K562 (cell line): ENCODE measurements around the gene CEP78. TPM values are rescaled to one million over a fixed set of nuclear protein-coding genes. Genes with fewer than 3 reads are reported as not detected.

Experiments
- ATAC-seq: fragments of 200-7000 bp; cut with Tn5 transposase; 3 replicates; pipeline ENCODE4 v1.9.1; 2020; ENCODE audit warnings: moderate library complexity
- BruUV-seq: library from RNA; stranded (reverse); fragments of 400-500 nt; replicated peaks from 2 replicates; lab custom pipeline; 2021; lab: Mats Ljungman, UMichigan
- CTCF ChIA-PET: fragments of 300-600 bp; formaldehyde crosslinking; extraction: SDS; loops from one replicate; lab custom pipeline; 2021; ENCODE audit warnings: low intra/inter-chr PET ratio; lab: Yijun Ruan, JAX
- POLR2A ChIA-PET: fragments of 300-600, 350-650 bp; sonication (Branson Sonifier 250); formaldehyde crosslinking; extraction: SDS; loops from one replicate; lab custom pipeline; 2021; ENCODE audit warnings: antibody characterized with exemption, inconsistent platforms; lab: Yijun Ruan, JAX
- DNase-seq, 4 experiments: peaks; one replicate each; pipeline versions ENCODE4 v3.0.0 to v3.0.0-alpha.2; 2011 to 2018; ENCODE audit warnings: low spot score in 3 of 4, mixed read lengths in 3 of 4; ENCODE audit errors: extremely low read depth in 1 of 4
- FAIRE-seq: peaks from 2 replicates; lab custom pipeline; 2011; peaks lifted over from hg19 to GRCh38; lab: Jason Lieb, UNC
- H2AFZ ChIP-seq: 2 replicates; pipeline ENCODE4 v1.6.0; 2011; ENCODE audit warnings: low read depth, low read length, control low read depth, inconsistent platforms
- H3K27ac ChIP-seq: fragments of 200-600 bp; 3 replicates; pipeline ENCODE4 v1.8.0; 2011; ENCODE audit warnings: low read depth, mild to moderate bottlenecking, control low read depth, inconsistent platforms, low read length, moderate library complexity, mixed read lengths; ENCODE audit errors: extremely low read depth
- H3K27me3 ChIP-seq, 2 experiments: fragments of 300-600 bp in 1 of 2; 2 replicates in 1 of 2; 3 replicates in 1 of 2; pipeline versions ENCODE4 v1.6.0 to v1.8.0; 2011; ENCODE audit warnings: inconsistent platforms in 2 of 2, low read length in 2 of 2, mild to moderate bottlenecking in 1 of 2, mixed read lengths in 1 of 2, moderate library complexity in 1 of 2; ENCODE audit not compliant: control insufficient read depth in 2 of 2, insufficient read depth in 2 of 2
- H3K36me3 ChIP-seq: fragments of 300-600 bp; 3 replicates; pipeline ENCODE4 v1.8.0; 2011; ENCODE audit warnings: mild to moderate bottlenecking, low read length, inconsistent platforms; ENCODE audit not compliant: control insufficient read depth, insufficient read depth
- H3K4me1 ChIP-seq, 2 experiments: fragments of 200-600 bp in 1 of 2; replicated peaks in 1 of 2; 2 replicates in 1 of 2; 3 replicates in 1 of 2; pipeline versions ENCODE4 v1.5.1 to v1.8.0; 2011; ENCODE audit warnings: inconsistent platforms in 2 of 2, low read length in 2 of 2, mild to moderate bottlenecking in 1 of 2, mixed read lengths in 1 of 2, moderate library complexity in 1 of 2; ENCODE audit not compliant: control insufficient read depth in 2 of 2, insufficient read depth in 2 of 2
- H3K4me2 ChIP-seq: 2 replicates; pipeline ENCODE4 v1.6.1; 2011; ENCODE audit warnings: low read length, control low read depth, inconsistent platforms, mixed read lengths; ENCODE audit not compliant: insufficient read depth
- H3K4me3 ChIP-seq: fragments of 200-600 bp; sonication (generic), shearing (Covaris generic); 2 replicates; pipeline ENCODE4 v1.5.1; 2016; ENCODE audit warnings: control low read depth, inconsistent platforms
- H3K79me2 ChIP-seq: fragments of 200-600 bp; 3 replicates; pipeline ENCODE4 v1.8.0; 2011; ENCODE audit warnings: low read length, inconsistent platforms; ENCODE audit not compliant: control insufficient read depth, insufficient read depth
- H3K9ac ChIP-seq, 2 experiments: 2 replicates each; pipeline versions ENCODE4 v1.6.0 to v1.6.1; 2011; ENCODE audit warnings: low read depth in 2 of 2, low read length in 2 of 2, control low read depth in 1 of 2, inconsistent platforms in 1 of 2, mild to moderate bottlenecking in 1 of 2, mixed read lengths in 1 of 2; ENCODE audit not compliant: insufficient read depth in 1 of 2
- H3K9me1 ChIP-seq: one replicate; pipeline ENCODE4 v1.6.0; 2011; ENCODE audit warnings: inconsistent platforms, mild to moderate bottlenecking, low read length, moderate library complexity; ENCODE audit not compliant: control insufficient read depth, insufficient read depth
- H3K9me3 ChIP-seq: replicated peaks from 2 replicates; pipeline ENCODE4 v1.5.1; 2011; ENCODE audit warnings: low read depth, low read length, inconsistent platforms; ENCODE audit not compliant: control insufficient read depth, insufficient read depth
- H4K20me1 ChIP-seq: replicated peaks from 2 replicates; pipeline ENCODE4 v1.6.1; 2011; ENCODE audit warnings: low read length, inconsistent platforms, mixed read lengths; ENCODE audit not compliant: control insufficient read depth, insufficient read depth
- ATF1 ChIP-seq, 2 experiments: fragments of 450-650 bp in 1 of 2; IDR thresholded peaks; 2 replicates each; pipeline ENCODE4 v1.6.1; 2016; ENCODE audit warnings: missing compliant biosample characterization in 1 of 2, missing genetic modification characterization in 1 of 2
- CHD2 ChIP-seq: IDR thresholded peaks from 2 replicates; pipeline ENCODE4 v1.6.1; 2011; ENCODE audit warnings: low read depth, low read length
- DIDO1 ChIP-seq: fragments of 450-650 bp; IDR thresholded peaks from 2 replicates; pipeline ENCODE4 v1.6.1; 2016; ENCODE audit warnings: low read depth, missing biosample characterization, missing genetic modification characterization
- DMBX1 ChIP-seq: fragments of 250-450 bp; sonication (Bioruptor Pico); IDR thresholded peaks from 2 replicates; pipeline ENCODE4 v1.8.0; 2022; ENCODE audit warnings: inconsistent platforms, mild to moderate bottlenecking, moderate library complexity, borderline replicate concordance
- ELF1 ChIP-seq: fragments of 200-800 bp; sonication (Bioruptor generic); IDR thresholded peaks from 2 replicates; pipeline ENCODE4 v1.6.1; 2016; ENCODE audit warnings: missing genetic modification characterization, missing compliant biosample characterization
- GATA2 ChIP-seq: sonication (generic); formaldehyde crosslinking; IDR thresholded peaks from 2 replicates; pipeline ENCODE4 v1.4.0; 2020; ENCODE audit warnings: mild to moderate bottlenecking, missing genetic modification reagents
- GTF2A2 ChIP-seq: IDR thresholded peaks from 2 replicates; pipeline ENCODE4 v1.6.1; 2016; ENCODE audit warnings: mild to moderate bottlenecking, missing genetic modification characterization, missing compliant biosample characterization
- MTA3 ChIP-seq: fragments of 450-650 bp; formaldehyde crosslinking; IDR thresholded peaks from 2 replicates; pipeline ENCODE4 v1.6.1; 2017; ENCODE audit warnings: mild to moderate bottlenecking, borderline replicate concordance
- MYNN ChIP-seq, 2 experiments: sonication (generic); formaldehyde crosslinking in 1 of 2; IDR thresholded peaks; 2 replicates each; pipeline versions ENCODE4 v1.5.0 to v1.6.1; 2016 to 2020; ENCODE audit warnings: antibody characterized with exemption in 1 of 2, missing genetic modification reagents in 1 of 2
- NCOA4 ChIP-seq: fragments of 450-650 bp; IDR thresholded peaks from 2 replicates; pipeline ENCODE4 v1.6.1; 2018; ENCODE audit warnings: mild to moderate bottlenecking; ENCODE audit not compliant: partially characterized antibody
- NCOA6 ChIP-seq: fragments of 450-650 bp; IDR thresholded peaks from 2 replicates; pipeline ENCODE4 v1.6.1; 2017; ENCODE audit warnings: mild to moderate bottlenecking
- NFIX ChIP-seq: fragments of 250-450 bp; sonication (Bioruptor Pico); IDR thresholded peaks from 2 replicates; pipeline ENCODE4 v1.4.0; 2020; ENCODE audit warnings: low read depth, mild to moderate bottlenecking, moderate library complexity
- SIRT6 ChIP-seq: IDR thresholded peaks from one replicate; pipeline ENCODE4 v1.6.1; 2012; ENCODE audit warnings: low read depth, mild to moderate bottlenecking, control low read depth, inconsistent platforms, low read length, moderate library complexity
- SMAD3 ChIP-seq: fragments of 450-650 bp; formaldehyde crosslinking; conservative IDR thresholded peaks from 2 replicates; pipeline ENCODE4 v1.4.0; 2020; ENCODE audit warnings: mild to moderate bottlenecking
- ZNF239 ChIP-seq: fragments of 250-450 bp; sonication (Bioruptor Pico); IDR thresholded peaks from 2 replicates; pipeline ENCODE4 v1.4.0; 2020; ENCODE audit warnings: mild to moderate bottlenecking
- ZNF253 ChIP-seq: fragments of 250-450 bp; sonication (Bioruptor Pico); conservative IDR thresholded peaks from 2 replicates; pipeline ENCODE4 v1.6.1; 2021; ENCODE audit warnings: mild to moderate bottlenecking
- ZNF282 ChIP-seq: sonication (generic); formaldehyde crosslinking; IDR thresholded peaks from 2 replicates; pipeline ENCODE4 v1.8.1; 2023; ENCODE audit warnings: missing genetic modification reagents
- ZNF324 ChIP-seq: fragments of 250-450 bp; sonication (Bioruptor Pico); IDR thresholded peaks from 2 replicates; pipeline ENCODE4 v1.4.0; 2020; ENCODE audit warnings: mild to moderate bottlenecking
- ZNF79 ChIP-seq: fragments of 250-450 bp; sonication (Bioruptor Pico); IDR thresholded peaks from 2 replicates; pipeline ENCODE4 v1.4.0; 2020; ENCODE audit warnings: low read depth, mild to moderate bottlenecking, moderate library complexity
- WGBS: fragments of 100-300 bp; shearing (Covaris generic); methylation state at CpG from one replicate; pipeline ENCODE4 v1.1.6; 2016; ENCODE audit warnings: low coverage, mixed read lengths; ENCODE audit not compliant: insufficient coverage; ENCODE audit errors: missing lambda C conversion rate; 5-methylcytosine and 5-hydroxymethylcytosine counted together
- in situ Hi-C: fragments of 300-500 bp; cut with MboI; formaldehyde crosslinking; loops from 4 replicates; pipeline ENCODE4 v1.15.0; 2018; ENCODE audit warnings: inconsistent platforms, mixed read lengths
- intact Hi-C: fragments of 100-400 bp; cut with micrococcal nuclease; formaldehyde crosslinking; loops from 2 replicates; pipeline ENCODE4 v1.14.2; 2022
- polyA plus RNA-seq, 8 experiments: library from polyadenylated mRNA; depleted of rRNA in 4 of 8; stranded (reverse) in 5 of 8; unstranded in 3 of 8; fragments of >200 nt; fragmentation: Nextera tagmentation in 2 of 8; fragmentation: Illumina TruSeq in 1 of 8; extraction: Ambion mirVana in 2 of 8; extraction: Trizol in 1 of 8; gene quantifications; 2 replicates each; pipeline versions ENCODE4 v1.2.1 to v1.2.3, GENCODE V29; 2011 to 2014; ENCODE audit warnings: inconsistent platforms in 1 of 8, missing spikeins in 1 of 8
- total RNA-seq, 7 experiments: library from RNA; depleted of rRNA in 6 of 7; stranded (reverse); fragments of >200 nt in 6 of 7; fragmentation: Illumina TruSeq in 2 of 7; extraction: Trizol in 2 of 7; gene quantifications; 2 replicates each; pipeline versions ENCODE4 v1.2.1 to v1.2.3, GENCODE V29; 2011 to 2021; ENCODE audit warnings: low replicate concordance in 1 of 7
- TF ChIP-seq, protein P1 (sequence below): fragments of 250-450 bp; sonication (Bioruptor Pico); IDR thresholded peaks from 2 replicates; pipeline ENCODE4 v1.9.0; 2021; ENCODE audit warnings: mild to moderate bottlenecking, inconsistent platforms
- TF ChIP-seq, protein P2 (sequence below): IDR thresholded peaks from 2 replicates; pipeline ENCODE4 v1.6.1; 2014; ENCODE audit warnings: antibody characterized with exemption

The CEP78 gene
- total and polyA plus RNA-seq, 9 of the 15 experiments (the other 6 are each of a cell fraction or from before 2014, with no cell fraction given): 3.5 to 26.0 (median 21.5) TPM

DNA sequence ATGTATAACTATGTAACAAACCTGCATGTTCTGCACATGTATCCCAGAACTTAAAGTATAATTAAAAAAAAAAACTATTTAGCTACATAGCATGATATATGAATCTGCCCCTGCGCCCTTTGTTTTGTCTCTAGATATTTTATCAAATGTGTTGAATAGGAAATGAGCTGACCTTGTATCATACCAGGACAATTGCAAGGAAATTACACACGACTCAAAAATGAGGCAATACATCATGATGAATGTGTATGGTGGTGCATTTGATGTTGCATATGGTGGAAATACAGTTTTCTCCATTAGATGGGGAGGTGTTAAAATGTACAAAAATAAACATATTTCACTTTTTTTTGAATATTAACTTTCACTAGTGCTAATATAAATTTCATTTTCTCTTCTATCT lies 28.6 kb upstream of the CEP78 start (continued):
- TF ChIP-seq, protein P1, sequence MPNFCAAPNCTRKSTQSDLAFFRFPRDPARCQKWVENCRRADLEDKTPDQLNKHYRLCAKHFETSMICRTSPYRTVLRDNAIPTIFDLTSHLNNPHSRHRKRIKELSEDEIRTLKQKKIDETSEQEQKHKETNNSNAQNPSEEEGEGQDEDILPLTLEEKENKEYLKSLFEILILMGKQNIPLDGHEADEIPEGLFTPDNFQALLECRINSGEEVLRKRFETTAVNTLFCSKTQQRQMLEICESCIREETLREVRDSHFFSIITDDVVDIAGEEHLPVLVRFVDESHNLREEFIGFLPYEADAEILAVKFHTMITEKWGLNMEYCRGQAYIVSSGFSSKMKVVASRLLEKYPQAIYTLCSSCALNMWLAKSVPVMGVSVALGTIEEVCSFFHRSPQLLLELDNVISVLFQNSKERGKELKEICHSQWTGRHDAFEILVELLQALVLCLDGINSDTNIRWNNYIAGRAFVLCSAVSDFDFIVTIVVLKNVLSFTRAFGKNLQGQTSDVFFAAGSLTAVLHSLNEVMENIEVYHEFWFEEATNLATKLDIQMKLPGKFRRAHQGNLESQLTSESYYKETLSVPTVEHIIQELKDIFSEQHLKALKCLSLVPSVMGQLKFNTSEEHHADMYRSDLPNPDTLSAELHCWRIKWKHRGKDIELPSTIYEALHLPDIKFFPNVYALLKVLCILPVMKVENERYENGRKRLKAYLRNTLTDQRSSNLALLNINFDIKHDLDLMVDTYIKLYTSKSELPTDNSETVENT (CRISPR knock-in tag): no peak
- TF ChIP-seq MTA3 (no peak), ZNF324 (no peak)

DNA sequence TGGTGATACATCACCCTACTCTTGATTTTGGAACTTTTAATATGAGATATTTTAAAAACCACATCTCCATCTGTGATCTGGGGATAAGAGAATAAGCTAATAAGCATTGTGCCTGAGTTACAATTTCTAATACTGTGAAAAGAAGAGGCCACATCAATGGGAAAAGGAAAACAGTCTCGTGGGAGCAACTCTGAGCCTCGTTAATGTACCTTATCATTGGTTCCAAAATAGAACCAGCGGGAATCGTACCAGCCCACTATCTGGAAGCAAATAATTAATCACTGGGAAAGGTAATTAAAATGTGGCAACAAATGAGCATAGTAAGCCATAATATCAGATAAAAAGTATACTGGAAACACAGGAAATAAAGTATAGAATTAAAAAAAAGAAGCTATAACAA lies 28.0 kb upstream of the CEP78 start:
- H3K9me3 ChIP-seq: no peaks in the 10 kb centered on the region
- H3K27ac ChIP-seq: no peak overlapping the region
- POLR2A ChIA-PET: no interaction called here
- no peaks in the 10 kb centered on the region for H3K9me1 ChIP-seq
- no TSS peak for BruUV-seq
- no peak for DNase-seq
- H3K36me3 ChIP-seq: no peaks in the 10 kb centered on the region
- WGBS: 5% methylated on average over 2 of the region's 4 CpGs
- CTCF ChIA-PET: no interaction called here
- no peaks in the 10 kb centered on the region for H4K20me1 ChIP-seq
- peaks cover 0 to 8% of the 10 kb centered on the region in 2 experiments; a peak in 1 of 5 replicates for H3K27me3 ChIP-seq
- H3K9ac ChIP-seq: no peak overlapping the region
- H3K79me2 ChIP-seq: no peaks in the 10 kb centered on the region
- no peak for ATAC-seq
- no peak for FAIRE-seq
- no peak overlapping the region for H2AFZ ChIP-seq
- in situ Hi-C loops (no loop called here), intact Hi-C loops (no loop called here)
- no peak overlapping the region for H3K4me2 ChIP-seq
- H3K4me3 ChIP-seq: no peak overlapping the region
- no peaks in the 10 kb centered on the region for H3K4me1 ChIP-seq
- TF ChIP-seq MYNN (IDR thresholded peaks at IDR 0.05) (no peak), MYNN (CRISPR knock-in tag; IDR thresholded peaks at IDR 0.05) (no peak), SIRT6 (no peak), ZNF282 (CRISPR knock-in tag) (no peak), CHD2 (no peak), ZNF253 (no peak), DMBX1 (CRISPR knock-in tag) (no peak), NCOA6 (no peak), NCOA4 (no peak), ZNF79 (CRISPR knock-in tag) (no peak), SMAD3 (CRISPR knock-in tag) (no peak), GATA2 (no peak), NFIX (no peak), GTF2A2 (tag) (no peak), ATF1 (CRISPR knock-in tag; IDR thresholded peaks at IDR 0.05) (no peak), ATF1 (tag; IDR thresholded peaks at IDR 0.05) (no peak), ELF1 (tag) (no peak), DIDO1 (no peak), ZNF239 (CRISPR knock-in tag) (no peak)
- TF ChIP-seq, protein P2, sequence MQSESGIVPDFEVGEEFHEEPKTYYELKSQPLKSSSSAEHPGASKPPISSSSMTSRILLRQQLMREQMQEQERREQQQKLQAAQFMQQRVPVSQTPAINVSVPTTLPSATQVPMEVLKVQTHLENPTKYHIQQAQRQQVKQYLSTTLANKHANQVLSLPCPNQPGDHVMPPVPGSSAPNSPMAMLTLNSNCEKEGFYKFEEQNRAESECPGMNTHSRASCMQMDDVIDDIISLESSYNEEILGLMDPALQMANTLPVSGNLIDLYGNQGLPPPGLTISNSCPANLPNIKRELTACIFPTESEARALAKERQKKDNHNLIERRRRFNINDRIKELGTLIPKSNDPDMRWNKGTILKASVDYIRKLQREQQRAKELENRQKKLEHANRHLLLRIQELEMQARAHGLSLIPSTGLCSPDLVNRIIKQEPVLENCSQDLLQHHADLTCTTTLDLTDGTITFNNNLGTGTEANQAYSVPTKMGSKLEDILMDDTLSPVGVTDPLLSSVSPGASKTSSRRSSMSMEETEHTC: no peak
